Naive B cell (primary cell): ENCODE measurements around the gene EEF1AKMT2. TPM values are rescaled to one million over a fixed set of nuclear protein-coding genes. Genes with fewer than 3 reads are reported as not detected.
"Not testable (repeated sequence)": the region's sequence is repeated elsewhere in the genome, so short reads cannot be mapped to it uniquely, and the experiment has no call there.

Source experiments
- ATAC-seq, 2 donors: fragments of 150-1000 bp; cut with Tn5 transposase; 2 replicates each; pipeline ENCODE4 v1.10.0; 2021; ENCODE audit warnings: low read depth in 2 of 2, mild to moderate bottlenecking in 2 of 2, moderate library complexity in 2 of 2
- DNase-seq: peaks from one replicate; pipeline ENCODE4 v3.0.0; 2022
- H3K27ac Mint-ChIP-seq, 6 donors: one replicate each; pipeline ENCODE4 v1.8.0; 2020 to 2022; ENCODE audit warnings: mild to moderate bottlenecking in 6 of 6, mixed read lengths in 6 of 6, moderate library complexity in 5 of 6, inconsistent platforms in 2 of 6
- H3K27me3 Mint-ChIP-seq, 3 donors: one replicate each; pipeline ENCODE4 v1.8.0; 2021 to 2022; ENCODE audit warnings: mixed read lengths in 3 of 3, mild to moderate bottlenecking in 1 of 3
- H3K36me3 Mint-ChIP-seq, 2 donors: one replicate each; pipeline ENCODE4 v1.8.0; 2020 to 2022; ENCODE audit warnings: mixed read lengths in 2 of 2, inconsistent platforms in 1 of 2, mild to moderate bottlenecking in 1 of 2
- H3K4me1 Mint-ChIP-seq, 3 donors: one replicate each; pipeline ENCODE4 v1.8.0; 2020 to 2022; ENCODE audit warnings: mixed read lengths in 3 of 3, inconsistent platforms in 1 of 3, mild to moderate bottlenecking in 1 of 3, moderate library complexity in 1 of 3
- H3K4me3 Mint-ChIP-seq, 8 donors: one replicate each; pipeline ENCODE4 v1.8.0; 2020 to 2022; ENCODE audit warnings: mild to moderate bottlenecking in 8 of 8, mixed read lengths in 8 of 8, moderate library complexity in 8 of 8, inconsistent platforms in 2 of 8
- H3K9me3 Mint-ChIP-seq, 7 donors: one replicate each; pipeline ENCODE4 v1.8.0; 2020 to 2022; ENCODE audit warnings: mixed read lengths in 7 of 7, mild to moderate bottlenecking in 5 of 7, inconsistent platforms in 2 of 7, moderate library complexity in 1 of 7
- polyA plus RNA-seq, 6 donors: library from polyadenylated mRNA; unstranded; fragments of 300-500 nt; fragmentation: Illumina TruSeq; gene quantifications; one replicate each; pipeline ENCODE4 v1.2.3, GENCODE V29; 2021; ENCODE audit warnings: low read depth in 6 of 6

The EEF1AKMT2 gene
- polyA plus RNA-seq, 6 donors from 2014 or later: 16.1 to 40.6 (median 23.4) TPM

GRCh38 chr10:124746992-124747391, 44.7 kb downstream of the EEF1AKMT2 start:
- Mint-ChIP-seq H3K9me3 (no peaks in the 10 kb centered on the region), H3K27ac (no peak overlapping the region)

GRCh38 chr10:124746447-124746846, 45.2 kb downstream of the EEF1AKMT2 start:
- not testable (repeated sequence) for H3K36me3 Mint-ChIP-seq, H3K9me3 Mint-ChIP-seq, ATAC-seq, DNase-seq, H3K27ac Mint-ChIP-seq, H3K27me3 Mint-ChIP-seq
- Mint-ChIP-seq H3K4me3 (peak overlapping the region in 1 of 8 donors; percentile 89), H3K4me1 (peaks cover 28 to 34% (median 30%) of the 10 kb centered on the region in 3 donors)

More at GRCh38 chr10:124746992-124747391, 44.7 kb downstream of the EEF1AKMT2 start:
- H3K4me1 Mint-ChIP-seq: peaks cover 24 to 28% (median 25%) of the 10 kb centered on the region in 3 donors
- no peaks in the 10 kb centered on the region for H3K27me3 Mint-ChIP-seq
- ATAC-seq (no peak), DNase-seq (no peak)
- H3K36me3 Mint-ChIP-seq: peaks cover 0 to 4% of the 10 kb centered on the region in 2 donors
- no peak overlapping the region for H3K4me3 Mint-ChIP-seq

GRCh38 chr10:124745673-124746072, 46.0 kb downstream of the EEF1AKMT2 start:
- DNase-seq: peak; percentile 64
- H3K4me3 Mint-ChIP-seq: peak overlapping the region in 7 of 8 donors; percentile 66 to 97 (median 87)
- ATAC-seq: no peak
- peak overlapping the region in 2 of 6 donors; percentile 51 to 62 for H3K27ac Mint-ChIP-seq
- H3K27me3 Mint-ChIP-seq: no peaks in the 10 kb centered on the region
- H3K4me1 Mint-ChIP-seq: peaks cover 36 to 42% (median 37%) of the 10 kb centered on the region in 3 donors
- H3K9me3 Mint-ChIP-seq: no peaks in the 10 kb centered on the region
- H3K36me3 Mint-ChIP-seq: peaks cover 0 to 4% of the 10 kb centered on the region in 2 donors

- Mint-ChIP-seq H3K27ac (peak overlapping the region in 5 of 6 donors; percentile 51 to 91 (median 64)), H3K27me3 (no peaks in the 10 kb centered on the region), H3K4me3 (peak overlapping the region; percentile 66 to 97 (median 87)), H3K4me1 (peaks cover 40 to 46% (median 40%) of the 10 kb centered on the region in 3 donors), H3K36me3 (peaks cover 0 to 4% of the 10 kb centered on the region in 2 donors), H3K9me3 (no peaks in the 10 kb centered on the region)
- no peak for DNase-seq
- ATAC-seq: no peak
These were observed 46.4 kb downstream of the EEF1AKMT2 start for GRCh38 chr10:124745252-124745651.

GRCh38 chr10:124744102-124745050, 47.3 kb downstream of the EEF1AKMT2 start, which contains the start of gene FAM53B:
FAM53B (minus strand) TSS chr10:124744378; CDS start chr10:124706713, 37,665 bp downstream.
- peak within 1 kb of the TSS; percentile 92 to 100 (median 98) for H3K4me3 Mint-ChIP-seq
- no peaks in the 10 kb centered on the region for H3K27me3 Mint-ChIP-seq
- peak; percentile 84 for DNase-seq
- peak within 1 kb of the TSS; percentile 94 to 99 (median 98) for H3K27ac Mint-ChIP-seq
- ATAC-seq: peak; percentile 68 to 70
- H3K36me3 Mint-ChIP-seq: peaks cover 0 to 4% of the 10 kb centered on the region in 2 donors
- no peaks in the 10 kb centered on the region for H3K9me3 Mint-ChIP-seq
- peaks cover 46 to 52% (median 46%) of the 10 kb centered on the region in 3 donors for H3K4me1 Mint-ChIP-seq

GRCh38 chr10:124743191-124744101, 48.2 kb downstream of the EEF1AKMT2 start:
- peaks cover 49 to 53% (median 49%) of the 10 kb centered on the region in 3 donors for H3K4me1 Mint-ChIP-seq
- no peaks in the 10 kb centered on the region for H3K27me3 Mint-ChIP-seq
- DNase-seq (no peak), ATAC-seq (peak in 1 of 2 donors; percentile 7)
- H3K9me3 Mint-ChIP-seq: no peaks in the 10 kb centered on the region
- H3K4me3 Mint-ChIP-seq: peak overlapping the region; percentile 92 to 100 (median 98)
- H3K36me3 Mint-ChIP-seq: peaks cover 0 to 4% of the 10 kb centered on the region in 2 donors
- H3K27ac Mint-ChIP-seq: peak overlapping the region; percentile 94 to 99 (median 98)

- peak overlapping the region; percentile 91 to 99 (median 98) for H3K27ac Mint-ChIP-seq
- peaks cover 0 to 4% of the 10 kb centered on the region in 2 donors for H3K36me3 Mint-ChIP-seq
- H3K4me1 Mint-ChIP-seq: peaks cover 55 to 62% (median 58%) of the 10 kb centered on the region in 3 donors
- ATAC-seq: no peak
- no peaks in the 10 kb centered on the region for H3K9me3 Mint-ChIP-seq
- H3K4me3 Mint-ChIP-seq: peak overlapping the region; percentile 92 to 100 (median 98)
- no peaks in the 10 kb centered on the region for H3K27me3 Mint-ChIP-seq
- no peak for DNase-seq
These were observed 49.1 kb downstream of the EEF1AKMT2 start for GRCh38 chr10:124742413-124743190.

GRCh38 chr10:124741922-124742412, 49.7 kb downstream of the EEF1AKMT2 start:
- no peak for DNase-seq
- H3K4me3 Mint-ChIP-seq: peak overlapping the region; percentile 92 to 100 (median 98)
- peak overlapping the region; percentile 91 to 99 (median 98) for H3K27ac Mint-ChIP-seq
- no peaks in the 10 kb centered on the region for H3K27me3 Mint-ChIP-seq
- H3K9me3 Mint-ChIP-seq: no peaks in the 10 kb centered on the region
- no peak for ATAC-seq
- H3K36me3 Mint-ChIP-seq: peaks cover 0 to 4% of the 10 kb centered on the region in 2 donors
- peaks cover 61 to 68% (median 64%) of the 10 kb centered on the region in 3 donors for H3K4me1 Mint-ChIP-seq

GRCh38 chr10:124741281-124741921, 50.3 kb downstream of the EEF1AKMT2 start:
- H3K4me3 Mint-ChIP-seq: peak overlapping the region; percentile 92 to 100 (median 98)
- H3K9me3 Mint-ChIP-seq: no peaks in the 10 kb centered on the region
- H3K27ac Mint-ChIP-seq: peak overlapping the region; percentile 95 to 99 (median 98)
- H3K36me3 Mint-ChIP-seq: peaks cover 0 to 4% of the 10 kb centered on the region in 2 donors
- H3K27me3 Mint-ChIP-seq: no peaks in the 10 kb centered on the region
- peak; percentile 71 for DNase-seq
- peak; percentile 56 to 58 for ATAC-seq
- peaks cover 67 to 73% (median 70%) of the 10 kb centered on the region in 3 donors for H3K4me1 Mint-ChIP-seq

GRCh38 chr10:124740369-124741280, 51.1 kb downstream of the EEF1AKMT2 start:
- Mint-ChIP-seq H3K36me3 (peaks cover 0 to 4% of the 10 kb centered on the region in 2 donors), H3K4me3 (peak overlapping the region; percentile 92 to 100 (median 98)), H3K27me3 (no peaks in the 10 kb centered on the region), H3K4me1 (peaks cover 73 to 80% (median 77%) of the 10 kb centered on the region in 3 donors), H3K9me3 (no peaks in the 10 kb centered on the region), H3K27ac (peak overlapping the region; percentile 95 to 99 (median 98))
- peak; percentile 61 to 63 for ATAC-seq
- DNase-seq: peak; percentile 79

- Mint-ChIP-seq H3K36me3 (peaks cover 0 to 4% of the 10 kb centered on the region in 2 donors), H3K4me3 (peak overlapping the region; percentile 92 to 100 (median 98)), H3K9me3 (no peaks in the 10 kb centered on the region), H3K27me3 (no peaks in the 10 kb centered on the region), H3K27ac (peak overlapping the region; percentile 95 to 99 (median 98)), H3K4me1 (peaks cover 74 to 80% (median 77%) of the 10 kb centered on the region in 3 donors)
- ATAC-seq (no peak), DNase-seq (no peak)
These were observed 51.7 kb downstream of the EEF1AKMT2 start for GRCh38 chr10:124739986-124740368.
